Activated CD8-positive, alpha-beta memory T cell treated with anti-CD3 and anti-CD28 coated beads for 36 hours (primary cell): Measurements from ENCODE around the gene IGFBP7. TPM values are rescaled to one million over a fixed set of nuclear protein-coding genes. Genes with fewer than 3 reads are reported as not detected.

ENCODE experiments used
- CTCF ChIA-PET: fragments of 350-600 bp; sonication (Branson Sonifier 250); formaldehyde crosslinking; loops from one replicate; lab custom pipeline; 2021; ENCODE audit warnings: antibody characterized with exemption; lab: Charles Lee
- POLR2A ChIA-PET: fragments of 350-600 bp; sonication (Branson Sonifier 250); formaldehyde crosslinking; loops from one replicate; lab custom pipeline; 2021; ENCODE audit warnings: antibody characterized with exemption; lab: Charles Lee
- total RNA-seq, 2 experiments: library from RNA; stranded (reverse); gene quantifications; one replicate each; pipeline ENCODE4 v1.2.3, GENCODE V29; 2021

Gene IGFBP7
- not detected for total RNA-seq

GRCh38 chr4:57109847-57110639 lies at the start of gene IGFBP7:
Gene IGFBP7 (minus strand): TSS chr4:57110385. CDS start chr4:57110351, 34 bp downstream.
- POLR2A ChIA-PET = no interaction called here
- CTCF ChIA-PET = no interaction called here

- CTCF ChIA-PET = no interaction called here
- POLR2A ChIA-PET = no interaction called here
Measured at GRCh38 chr4:57159866-57160265, 49.7 kb upstream of the IGFBP7 start.

- CTCF ChIA-PET = no interaction called here
Measured at GRCh38 chr4:57158762-57159161, 48.6 kb upstream of the IGFBP7 start.

GRCh38 chr4:57158221-57158620 lies 48.0 kb upstream of the IGFBP7 start:
- POLR2A ChIA-PET = no interaction called here
- CTCF ChIA-PET = no interaction called here

More at GRCh38 chr4:57158762-57159161, 48.6 kb upstream of the IGFBP7 start:
- POLR2A ChIA-PET = no interaction called here

- CTCF ChIA-PET = no interaction called here
- POLR2A ChIA-PET = no interaction called here
Measured at GRCh38 chr4:57157596-57158137, 47.5 kb upstream of the IGFBP7 start.

GRCh38 chr4:57156242-57156990 lies 46.2 kb upstream of the IGFBP7 start:
- CTCF ChIA-PET = interaction anchor here (1.8 kb wide), 1 partner anchor 8 kb away, joined by 4 read pairs; no protein-coding TSS in a partner anchor
- POLR2A ChIA-PET = no interaction called here

GRCh38 chr4:57154926-57155325 lies 44.7 kb upstream of the IGFBP7 start:
- POLR2A ChIA-PET = no interaction called here
- CTCF ChIA-PET = interaction anchor here (1.8 kb wide), 1 partner anchor 9 kb away, joined by 4 read pairs; no protein-coding TSS in a partner anchor

GRCh38 chr4:57154191-57154590 lies 44.0 kb upstream of the IGFBP7 start:
- CTCF ChIA-PET = no interaction called here
- POLR2A ChIA-PET = no interaction called here

GRCh38 chr4:57153207-57153606 lies 43.0 kb upstream of the IGFBP7 start:
- POLR2A ChIA-PET = no interaction called here

GRCh38 chr4:57151481-57151880 lies 41.3 kb upstream of the IGFBP7 start:
- POLR2A ChIA-PET = no interaction called here
- CTCF ChIA-PET = no interaction called here

More at GRCh38 chr4:57153207-57153606, 43.0 kb upstream of the IGFBP7 start:
- CTCF ChIA-PET = no interaction called here

GRCh38 chr4:57149833-57150232 lies 39.6 kb upstream of the IGFBP7 start:
- CTCF ChIA-PET = interaction anchor here (1.0 to 2.4 kb wide), 2 partner anchors 14 to 41 kb away, joined by 3 to 8 read pairs; no protein-coding TSS in a partner anchor
- POLR2A ChIA-PET = no interaction called here

- POLR2A ChIA-PET = no interaction called here
- CTCF ChIA-PET = interaction anchor here (1.0 to 2.4 kb wide), 2 partner anchors 15 to 40 kb away, joined by 3 to 8 read pairs; no protein-coding TSS in a partner anchor
Measured at GRCh38 chr4:57148831-57149505, 38.8 kb upstream of the IGFBP7 start.

- CTCF ChIA-PET = interaction anchor here (2.4 kb wide), 1 partner anchor 15 kb away, joined by 8 read pairs; no protein-coding TSS in a partner anchor
- POLR2A ChIA-PET = no interaction called here
Measured at GRCh38 chr4:57148177-57148576, 38.0 kb upstream of the IGFBP7 start.

- ChIA-PET POLR2A (no interaction called here), CTCF (no interaction called here)
Measured at GRCh38 chr4:57147335-57148060, 37.3 kb upstream of the IGFBP7 start.

GRCh38 chr4:57146444-57146843 lies 36.3 kb upstream of the IGFBP7 start:
- POLR2A ChIA-PET = no interaction called here

GRCh38 chr4:57144466-57144865 lies 34.3 kb upstream of the IGFBP7 start:
- POLR2A ChIA-PET = no interaction called here
- CTCF ChIA-PET = no interaction called here

More at GRCh38 chr4:57146444-57146843, 36.3 kb upstream of the IGFBP7 start:
- CTCF ChIA-PET = no interaction called here

GRCh38 chr4:57139783-57140182 lies 29.6 kb upstream of the IGFBP7 start:
- ChIA-PET CTCF (interaction anchor here (1.1 kb wide), 1 partner anchor 14 kb away, joined by 3 read pairs; no protein-coding TSS in a partner anchor), POLR2A (no interaction called here)

- ChIA-PET CTCF (no interaction called here), POLR2A (no interaction called here)
Measured at GRCh38 chr4:57137261-57137660, 27.1 kb upstream of the IGFBP7 start.

GRCh38 chr4:57136281-57136680 lies 26.1 kb upstream of the IGFBP7 start:
- ChIA-PET POLR2A (no interaction called here), CTCF (no interaction called here)
